Sigmoid colon (tissue), 4 donors: ENCODE measurements around the gene TTC3.

Experiments used
- CTCF ChIP-seq, 4 experiments: fragments of 450-650 bp in 3 of 4; fragments of 200-600 bp in 1 of 4; IDR thresholded peaks; one replicate each; pipeline ENCODE4 v1.5.1; 2016 to 2019; ENCODE audit warnings: antibody characterized with exemption in 4 of 4, mild to moderate bottlenecking in 3 of 4, moderate library complexity in 2 of 4
- EP300 ChIP-seq, 4 donors: sonication (generic); formaldehyde crosslinking; IDR thresholded peaks; one replicate each; pipeline ENCODE4 v1.6.1; 2017; ENCODE audit warnings: antibody characterized with exemption in 4 of 4
- POLR2A ChIP-seq, 2 donors: fragments of 450-650 bp; IDR thresholded peaks; one replicate each; pipeline ENCODE4 v1.6.1; 2016; ENCODE audit warnings: antibody characterized with exemption in 2 of 2, mild to moderate bottlenecking in 2 of 2, moderate library complexity in 2 of 2
- POLR2AphosphoS5 ChIP-seq, 4 donors: sonication (generic); formaldehyde crosslinking; IDR thresholded peaks; one replicate each; pipeline ENCODE4 v1.6.1; 2017; ENCODE audit warnings: antibody characterized with exemption in 4 of 4

- TF ChIP-seq CTCF (IDR thresholded peaks at IDR 0.05) (no peak), POLR2A (IDR thresholded peaks at IDR 0.05) (no peak), POLR2AphosphoS5 (IDR thresholded peaks at IDR 0.05) (no peak), EP300 (IDR thresholded peaks at IDR 0.05) (no peak)
Observed at GRCh38 chr21:37130971-37131370, 57.9 kb downstream of the TTC3 start.
